ENCODE data around the gene RUFY4. TPM values are rescaled to one million over a fixed set of nuclear protein-coding genes. Genes with fewer than 3 reads are reported as not detected.

RUFY4 gene
- total RNA-seq, 2 donors from 2014 or later, result not detected

GRCh38 chr2:218123986-218124385, 54.9 kb downstream of the RUFY4 start:
- Histone ChIP-seq H3K27ac (no peak overlapping the region), H3K4me3 (no peak overlapping the region), H3K4me1 (no peaks in the 10 kb centered on the region), H3K36me3 (replicated peaks in 1 of 2; ENCODE audit: insufficient read depth in 1 of 2, low read depth in 2 of 2) (no peaks in the 10 kb centered on the region), H3K27me3 (no peaks in the 10 kb centered on the region), H3K9me3 (peaks cover 0 to 6% (median 0%) of the 10 kb centered on the region in 3 donors)
- 64 to 71% methylated on average over 4 of the region's 4 CpGs for WGBS, 2 donors
- DNase-seq (no peak), ATAC-seq (no peak)
- intact Hi-C loops (cut with DNase I), result no loop called here
- TF ChIP-seq, protein P1, sequence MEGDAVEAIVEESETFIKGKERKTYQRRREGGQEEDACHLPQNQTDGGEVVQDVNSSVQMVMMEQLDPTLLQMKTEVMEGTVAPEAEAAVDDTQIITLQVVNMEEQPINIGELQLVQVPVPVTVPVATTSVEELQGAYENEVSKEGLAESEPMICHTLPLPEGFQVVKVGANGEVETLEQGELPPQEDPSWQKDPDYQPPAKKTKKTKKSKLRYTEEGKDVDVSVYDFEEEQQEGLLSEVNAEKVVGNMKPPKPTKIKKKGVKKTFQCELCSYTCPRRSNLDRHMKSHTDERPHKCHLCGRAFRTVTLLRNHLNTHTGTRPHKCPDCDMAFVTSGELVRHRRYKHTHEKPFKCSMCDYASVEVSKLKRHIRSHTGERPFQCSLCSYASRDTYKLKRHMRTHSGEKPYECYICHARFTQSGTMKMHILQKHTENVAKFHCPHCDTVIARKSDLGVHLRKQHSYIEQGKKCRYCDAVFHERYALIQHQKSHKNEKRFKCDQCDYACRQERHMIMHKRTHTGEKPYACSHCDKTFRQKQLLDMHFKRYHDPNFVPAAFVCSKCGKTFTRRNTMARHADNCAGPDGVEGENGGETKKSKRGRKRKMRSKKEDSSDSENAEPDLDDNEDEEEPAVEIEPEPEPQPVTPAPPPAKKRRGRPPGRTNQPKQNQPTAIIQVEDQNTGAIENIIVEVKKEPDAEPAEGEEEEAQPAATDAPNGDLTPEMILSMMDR (IDR thresholded peaks at IDR 0.05), result no peak
- TF ChIP-seq POLR2A (IDR thresholded peaks at IDR 0.05), result no peak

DNA sequence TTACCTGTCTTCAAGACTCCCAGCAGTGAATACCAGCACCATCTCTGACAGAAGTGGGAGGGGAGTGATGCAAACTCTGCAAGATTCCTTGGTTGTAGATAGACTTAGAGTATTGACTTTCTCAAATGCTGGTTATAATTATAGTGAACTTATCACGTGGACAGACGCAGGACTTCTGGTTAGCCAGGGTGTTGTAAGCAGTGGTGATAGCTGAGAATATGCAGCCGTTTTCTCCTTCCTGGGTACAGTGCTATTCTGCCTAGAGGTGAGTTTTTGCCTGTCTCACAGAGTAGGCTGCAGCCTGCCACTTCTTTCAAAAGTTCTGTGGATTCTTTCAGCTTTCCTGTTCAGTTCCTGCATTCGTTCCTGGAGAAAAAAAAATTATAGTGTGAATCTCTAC, 56.0 kb downstream of the RUFY4 start:
- Histone ChIP-seq H3K4me3 (no peak overlapping the region), H3K27ac (no peak overlapping the region), H3K36me3 (replicated peaks in 1 of 2; ENCODE audit: insufficient read depth in 1 of 2, low read depth in 2 of 2) (no peaks in the 10 kb centered on the region), H3K4me1 (no peaks in the 10 kb centered on the region), H3K27me3 (no peaks in the 10 kb centered on the region), H3K9me3 (peaks cover 0 to 6% (median 0%) of the 10 kb centered on the region in 3 donors)
- intact Hi-C loops (cut with DNase I), result no loop called here
- no peak for DNase-seq
- TF ChIP-seq, protein P1 (IDR thresholded peaks at IDR 0.05), result no peak
- TF ChIP-seq POLR2A (IDR thresholded peaks at IDR 0.05), result no peak
- 22 to 35% methylated on average over 4 of the region's 4 CpGs for WGBS, 2 donors
- ATAC-seq, result no peak

GRCh38 chr2:218125626-218126080, 56.6 kb downstream of the RUFY4 start, which contains the start of gene CXCR2:
CXCR2 (plus strand) TSS chr2:218126028; CDS start chr2:218134802, 8,774 bp downstream.
- H3K27ac ChIP-seq, result no peak within 1 kb of the TSS
- no peaks in the 10 kb centered on the region for H3K4me1 ChIP-seq
- H3K9me3 ChIP-seq, result peaks cover 0 to 6% (median 0%) of the 10 kb centered on the region in 3 donors
- no peaks in the 10 kb centered on the region for H3K36me3 ChIP-seq (replicated peaks in 1 of 2; ENCODE audit: insufficient read depth in 1 of 2, low read depth in 2 of 2)
- TF ChIP-seq, protein P1 (IDR thresholded peaks at IDR 0.05), result no peak
- no peak for TF ChIP-seq POLR2A (IDR thresholded peaks at IDR 0.05)
- 59 to 60% methylated on average over 8 of the region's 8 CpGs for WGBS, 2 donors
- no peak within 1 kb of the TSS for H3K4me3 ChIP-seq
- DNase-seq (peak in 2 of 4 donors; percentile 6 to 13), ATAC-seq (no peak)
- intact Hi-C loops (cut with DNase I), result no loop called here
- H3K27me3 ChIP-seq, result no peaks in the 10 kb centered on the region

DNA sequence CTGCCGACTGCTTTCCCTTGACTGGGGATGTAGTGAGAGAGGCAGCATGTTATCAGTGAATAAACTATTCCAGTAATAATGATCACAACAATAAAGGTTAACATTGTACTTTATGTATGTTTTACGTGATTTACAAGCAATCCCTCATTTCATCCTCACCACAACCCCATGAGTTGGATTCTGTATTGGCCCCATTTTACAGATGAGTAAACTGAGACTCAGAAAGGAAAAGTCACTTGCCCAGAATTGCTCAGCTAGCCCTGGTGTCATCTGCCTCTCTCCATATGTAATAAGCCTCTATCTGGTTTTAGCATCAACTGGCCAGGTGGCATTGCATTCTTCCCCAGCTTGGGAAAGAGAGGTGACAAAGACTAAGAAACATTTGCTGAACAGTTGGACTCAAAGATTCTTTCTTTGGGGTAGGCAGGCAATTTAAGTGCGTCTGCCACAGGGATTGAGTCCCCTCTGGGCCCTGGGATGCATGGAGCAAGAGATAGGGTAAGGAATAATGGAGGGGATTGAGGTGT, 58.9 kb downstream of the RUFY4 start:
- no peak overlapping the region for H3K27ac ChIP-seq
- WGBS, 2 donors, result 64 to 72% methylated on average over 3 of the region's 3 CpGs

More for the DNA sequence above, 58.9 kb downstream of the RUFY4 start:
- Histone ChIP-seq H3K4me1 (no peaks in the 10 kb centered on the region), H3K36me3 (replicated peaks in 1 of 2; ENCODE audit: insufficient read depth in 1 of 2, low read depth in 2 of 2) (no peaks in the 10 kb centered on the region), H3K9me3 (no peaks in the 10 kb centered on the region), H3K27me3 (no peaks in the 10 kb centered on the region), H3K4me3 (no peak overlapping the region)
- ATAC-seq (no peak), DNase-seq (no peak)
- intact Hi-C loops (cut with DNase I), result no loop called here
- TF ChIP-seq POLR2A (IDR thresholded peaks at IDR 0.05), result no peak
- TF ChIP-seq, protein P1 (IDR thresholded peaks at IDR 0.05), result no peak

Data from body of pancreas (tissue), 4 donors.